Measurements from ENCODE around the gene ADGRD1. TPM values are rescaled to one million over a fixed set of nuclear protein-coding genes. Genes with fewer than 3 reads are reported as not detected.

Gene ADGRD1
- total RNA-seq, 1 donor from 2014 or later = 0.08 TPM

- TF ChIP-seq, protein P1, sequence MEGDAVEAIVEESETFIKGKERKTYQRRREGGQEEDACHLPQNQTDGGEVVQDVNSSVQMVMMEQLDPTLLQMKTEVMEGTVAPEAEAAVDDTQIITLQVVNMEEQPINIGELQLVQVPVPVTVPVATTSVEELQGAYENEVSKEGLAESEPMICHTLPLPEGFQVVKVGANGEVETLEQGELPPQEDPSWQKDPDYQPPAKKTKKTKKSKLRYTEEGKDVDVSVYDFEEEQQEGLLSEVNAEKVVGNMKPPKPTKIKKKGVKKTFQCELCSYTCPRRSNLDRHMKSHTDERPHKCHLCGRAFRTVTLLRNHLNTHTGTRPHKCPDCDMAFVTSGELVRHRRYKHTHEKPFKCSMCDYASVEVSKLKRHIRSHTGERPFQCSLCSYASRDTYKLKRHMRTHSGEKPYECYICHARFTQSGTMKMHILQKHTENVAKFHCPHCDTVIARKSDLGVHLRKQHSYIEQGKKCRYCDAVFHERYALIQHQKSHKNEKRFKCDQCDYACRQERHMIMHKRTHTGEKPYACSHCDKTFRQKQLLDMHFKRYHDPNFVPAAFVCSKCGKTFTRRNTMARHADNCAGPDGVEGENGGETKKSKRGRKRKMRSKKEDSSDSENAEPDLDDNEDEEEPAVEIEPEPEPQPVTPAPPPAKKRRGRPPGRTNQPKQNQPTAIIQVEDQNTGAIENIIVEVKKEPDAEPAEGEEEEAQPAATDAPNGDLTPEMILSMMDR (IDR thresholded peaks at IDR 0.05; ENCODE audit: insufficient read depth, low read length, poor library complexity, severe bottlenecking) = no peak
- H3K4me3 ChIP-seq (ENCODE audit: low read depth, low read length) = no peak overlapping the region
- no peak for DNase-seq (ENCODE audit: low read depth)
- H3K27me3 ChIP-seq (ENCODE audit: control insufficient read depth, insufficient read depth, low read length) = peaks cover 28% of the 10 kb centered on the region
- no peaks in the 10 kb centered on the region for H3K36me3 ChIP-seq (ENCODE audit: control insufficient read depth, insufficient read depth, low read length)
Observed at GRCh38 chr12:131135311-131135785, 181.6 kb downstream of the ADGRD1 start.

GRCh38 chr12:131135786-131136538, 182.3 kb downstream of the ADGRD1 start:
- TF ChIP-seq, protein P1 (IDR thresholded peaks at IDR 0.05; ENCODE audit: insufficient read depth, low read length, poor library complexity, severe bottlenecking) = no peak
- Histone ChIP-seq H3K36me3 (ENCODE audit: control insufficient read depth, insufficient read depth, low read length) (no peaks in the 10 kb centered on the region), H3K27me3 (ENCODE audit: control insufficient read depth, insufficient read depth, low read length) (peaks cover 28% of the 10 kb centered on the region), H3K4me3 (ENCODE audit: low read depth, low read length) (no peak overlapping the region)
- no peak for DNase-seq (ENCODE audit: low read depth)

DNA sequence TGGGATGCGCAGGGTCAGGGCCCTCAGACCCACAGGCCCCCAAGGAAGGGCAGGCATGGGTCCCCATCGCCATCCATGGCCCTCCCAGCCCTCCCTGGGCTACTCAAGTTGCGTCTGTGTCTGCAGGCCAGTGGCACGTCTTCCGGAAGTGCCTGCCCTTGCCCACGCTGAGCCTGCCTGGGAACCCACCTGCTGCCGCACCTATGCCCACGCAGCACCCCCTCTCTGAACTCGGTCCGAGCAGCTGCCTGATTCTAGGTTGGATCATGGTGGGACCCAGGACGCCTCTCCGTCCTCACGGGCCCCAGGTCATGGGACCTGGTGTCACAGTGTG, 182.8 kb downstream of the ADGRD1 start:
- no peaks in the 10 kb centered on the region for H3K36me3 ChIP-seq (ENCODE audit: control insufficient read depth, insufficient read depth, low read length)
- no peak for DNase-seq (ENCODE audit: low read depth)
- H3K27me3 ChIP-seq (ENCODE audit: control insufficient read depth, insufficient read depth, low read length) = peaks cover 28% of the 10 kb centered on the region
- TF ChIP-seq, protein P1 (IDR thresholded peaks at IDR 0.05; ENCODE audit: insufficient read depth, low read length, poor library complexity, severe bottlenecking) = no peak
- H3K4me3 ChIP-seq (ENCODE audit: low read depth, low read length) = no peak overlapping the region

- TF ChIP-seq, protein P1 (IDR thresholded peaks at IDR 0.05; ENCODE audit: insufficient read depth, low read length, poor library complexity, severe bottlenecking) = no peak
- no peaks in the 10 kb centered on the region for H3K36me3 ChIP-seq (ENCODE audit: control insufficient read depth, insufficient read depth, low read length)
- H3K4me3 ChIP-seq (ENCODE audit: low read depth, low read length) = no peak overlapping the region
- peaks cover 24% of the 10 kb centered on the region for H3K27me3 ChIP-seq (ENCODE audit: control insufficient read depth, insufficient read depth, low read length)
- DNase-seq (ENCODE audit: low read depth) = no peak
Observed at GRCh38 chr12:131137009-131137835, 183.5 kb downstream of the ADGRD1 start.

GRCh38 chr12:131137836-131138637, 184.3 kb downstream of the ADGRD1 start:
- H3K27me3 ChIP-seq (ENCODE audit: control insufficient read depth, insufficient read depth, low read length) = peaks cover 24% of the 10 kb centered on the region
- TF ChIP-seq, protein P1 (IDR thresholded peaks at IDR 0.05; ENCODE audit: insufficient read depth, low read length, poor library complexity, severe bottlenecking) = peak; percentile 17
- H3K36me3 ChIP-seq (ENCODE audit: control insufficient read depth, insufficient read depth, low read length) = no peaks in the 10 kb centered on the region
- DNase-seq (ENCODE audit: low read depth) = no peak
- H3K4me3 ChIP-seq (ENCODE audit: low read depth, low read length) = no peak overlapping the region

Data from kidney epithelial cell (primary cell).